HepG2 (cell line): ENCODE data around the gene DYNC1LI1. TPM values are rescaled to one million over a fixed set of nuclear protein-coding genes. Genes with fewer than 3 reads are reported as not detected.

ENCODE experiments used
- ARID5B ChIP-seq: IDR thresholded peaks from 2 replicates; pipeline ENCODE4 v1.4.0; 2020; ENCODE audit warnings: mild to moderate bottlenecking, missing genetic modification reagents
- CREM ChIP-seq, 2 experiments: sonication (generic) in 1 of 2; formaldehyde crosslinking in 1 of 2; IDR thresholded peaks; 2 replicates each; pipeline versions ENCODE4 v1.4.0 to v1.6.1; 2016 to 2020; ENCODE audit warnings: antibody characterized with exemption in 1 of 2, mild to moderate bottlenecking in 1 of 2, missing genetic modification reagents in 1 of 2
- DDIT3 ChIP-seq: sonication (generic); formaldehyde crosslinking; IDR thresholded peaks from 2 replicates; pipeline ENCODE4 v1.4.0; 2020; ENCODE audit warnings: mild to moderate bottlenecking, missing genetic modification reagents
- FOXA1 ChIP-seq, 2 experiments: fragments of 450-650 bp in 1 of 2; sonication (generic) in 1 of 2; formaldehyde crosslinking in 1 of 2; IDR thresholded peaks; 2 replicates each; pipeline versions ENCODE4 v1.4.0 to v1.6.1; 2016 to 2020; ENCODE audit warnings: missing genetic modification reagents in 1 of 2
- HNF1B ChIP-seq: sonication (generic); formaldehyde crosslinking; IDR thresholded peaks from 2 replicates; pipeline ENCODE4 v1.5.1; 2020; ENCODE audit warnings: mild to moderate bottlenecking, moderate library complexity, missing genetic modification reagents
- MEIS1 ChIP-seq: sonication (generic); formaldehyde crosslinking; IDR thresholded peaks from 2 replicates; pipeline ENCODE4 v1.9.0; 2021; ENCODE audit warnings: mild to moderate bottlenecking, missing genetic modification reagents, moderate library complexity, borderline replicate concordance
- NCOA2 ChIP-seq: sonication (generic); formaldehyde crosslinking; IDR thresholded peaks from 2 replicates; pipeline ENCODE4 v1.8.0; 2022; ENCODE audit warnings: inconsistent platforms
- NFIC ChIP-seq: IDR thresholded peaks from 2 replicates; pipeline ENCODE4 v1.6.1; 2012; ENCODE audit warnings: mild to moderate bottlenecking, low read length, inconsistent platforms
- NR2F6 ChIP-seq, 2 experiments: IDR thresholded peaks; 2 replicates each; pipeline ENCODE4 v1.6.1; 2016; ENCODE audit warnings: antibody characterized with exemption in 1 of 2, mild to moderate bottlenecking in 1 of 2
- RARA ChIP-seq: IDR thresholded peaks from 2 replicates; pipeline ENCODE4 v1.6.1; 2016; ENCODE audit warnings: missing genetic modification reagents, missing compliant biosample characterization
- RFXAP ChIP-seq: sonication (generic); formaldehyde crosslinking; IDR thresholded peaks from 2 replicates; pipeline ENCODE4 v1.4.0; 2020; ENCODE audit warnings: missing genetic modification reagents, borderline replicate concordance
- SOX6 ChIP-seq, 2 experiments: fragments of 450-650 bp in 1 of 2; sonication (generic) in 1 of 2; formaldehyde crosslinking in 1 of 2; IDR thresholded peaks; 2 replicates each; pipeline versions ENCODE4 v1.4.0 to v1.6.1; 2017 to 2020; ENCODE audit warnings: antibody characterized with exemption in 1 of 2, mild to moderate bottlenecking in 1 of 2, missing genetic modification reagents in 1 of 2
- TFAP4 ChIP-seq: sonication (generic); IDR thresholded peaks from 2 replicates; pipeline ENCODE4 v1.6.1; 2016; ENCODE audit warnings: low read depth, borderline replicate concordance
- THAP11 ChIP-seq: IDR thresholded peaks from 2 replicates; pipeline ENCODE4 v1.6.1; 2016; ENCODE audit warnings: missing biosample characterization, missing genetic modification reagents
- YEATS2 ChIP-seq: sonication (generic); formaldehyde crosslinking; IDR thresholded peaks from 2 replicates; pipeline ENCODE4 v1.4.0; 2020; ENCODE audit warnings: missing genetic modification reagents, borderline replicate concordance
- ZFP62 ChIP-seq: sonication (generic); formaldehyde crosslinking; IDR thresholded peaks from 2 replicates; pipeline ENCODE4 v1.4.0; 2020; ENCODE audit warnings: missing genetic modification reagents
- ZGPAT ChIP-seq: IDR thresholded peaks from 2 replicates; pipeline ENCODE4 v1.6.1; 2016; ENCODE audit warnings: mild to moderate bottlenecking
- ZKSCAN8 ChIP-seq: IDR thresholded peaks from 2 replicates; pipeline ENCODE4 v1.6.1; 2016; ENCODE audit warnings: borderline replicate concordance, missing genetic modification reagents, missing compliant biosample characterization
- ZNF20 ChIP-seq: sonication (generic); formaldehyde crosslinking; IDR thresholded peaks from 2 replicates; pipeline ENCODE4 v1.4.0; 2020; ENCODE audit warnings: mild to moderate bottlenecking, moderate library complexity, missing genetic modification reagents
- ZNF263 ChIP-seq: sonication (generic); formaldehyde crosslinking; IDR thresholded peaks from 2 replicates; pipeline ENCODE4 v1.4.0; 2020; ENCODE audit warnings: missing genetic modification reagents
- polyA plus RNA-seq, 8 experiments: library from polyadenylated mRNA; depleted of rRNA in 3 of 8; stranded (reverse) in 7 of 8; unstranded in 1 of 8; fragments of >200 nt; fragmentation: Illumina TruSeq in 4 of 8; extraction: Trizol in 4 of 8; gene quantifications; 2 replicates each; pipeline versions ENCODE4 v1.2.1 to v1.2.3, GENCODE V29; 2011 to 2016; ENCODE audit warnings: low read depth in 4 of 8, missing spikeins in 1 of 8, mixed read lengths in 1 of 8; ENCODE audit not compliant: insufficient read depth in 1 of 8
- total RNA-seq, 5 experiments: library from RNA; depleted of rRNA; stranded (reverse); fragments of >200 nt; fragmentation: Illumina TruSeq; extraction: Trizol; gene quantifications; 2 replicates each; pipeline ENCODE4 v1.2.3, GENCODE V29; 2016; ENCODE audit warnings: low read depth in 1 of 5

DYNC1LI1 gene
- total and polyA plus RNA-seq, 2 of the 13 experiments (the other 11 are each of a cell fraction or from before 2014, with no cell fraction given), result 13.4 to 37.1 TPM

GRCh38 chr3:32557640-32558352, 12.9 kb downstream of the DYNC1LI1 start (continued):
- TF ChIP-seq ZGPAT (CRISPR knock-in tag), result 0 out of 2 replicates have a peak, but pooled peaks have one; percentile 45
- TF ChIP-seq ARID5B (CRISPR knock-in tag), result peak; percentile 79
- TF ChIP-seq MEIS1 (CRISPR knock-in tag), result no peak
- no peak for TF ChIP-seq ZNF20
- TF ChIP-seq DDIT3 (CRISPR knock-in tag), result no peak
- 0 out of 2 replicates have a peak, but pooled peaks have one; percentile 46 for TF ChIP-seq FOXA1 (IDR thresholded peaks at IDR 0.05)
- TF ChIP-seq FOXA1 (CRISPR knock-in tag; IDR thresholded peaks at IDR 0.05), result peak; percentile 99
- peak; percentile 44; the same call in 1 of the 2 replicates for TF ChIP-seq NCOA2
- TF ChIP-seq ZKSCAN8 (CRISPR knock-in tag), result 0 out of 2 replicates have a peak, but pooled peaks have one; percentile 24
- peak; percentile 26; the same call in 1 of the 2 replicates for TF ChIP-seq RARA (CRISPR knock-in tag)
- TF ChIP-seq THAP11 (CRISPR knock-in tag), result peak; percentile 66
- TF ChIP-seq NR2F6 (IDR thresholded peaks at IDR 0.05), result no peak; the same call in 1 of the 2 replicates
- TF ChIP-seq NR2F6 (CRISPR knock-in tag; IDR thresholded peaks at IDR 0.05), result peak; percentile 26; the same call in 1 of the 2 replicates
- TF ChIP-seq RFXAP (CRISPR knock-in tag), result no peak
- no peak for TF ChIP-seq SOX6 (IDR thresholded peaks at IDR 0.05)
- TF ChIP-seq SOX6 (CRISPR knock-in tag; IDR thresholded peaks at IDR 0.05), result peak; percentile 29; the same call in 1 of the 2 replicates
- TF ChIP-seq CREM (IDR thresholded peaks at IDR 0.05), result peak; percentile 37; the same call in 1 of the 2 replicates
- TF ChIP-seq CREM (CRISPR knock-in tag; IDR thresholded peaks at IDR 0.05), result no peak
- peak; percentile 28; the same call in 1 of the 2 replicates for TF ChIP-seq TFAP4
- TF ChIP-seq ZFP62 (CRISPR knock-in tag), result no peak
- TF ChIP-seq NFIC, result 0 out of 2 replicates have a peak, but pooled peaks have one; percentile 31
- peak; percentile 42; the same call in 1 of the 2 replicates for TF ChIP-seq YEATS2 (CRISPR knock-in tag)
- TF ChIP-seq ZNF263 (CRISPR knock-in tag), result no peak
- no peak for TF ChIP-seq HNF1B (CRISPR knock-in tag)
